Endothelial cell of umbilical vein (primary cell): Measurements from ENCODE around the gene HCRTR2. TPM values are rescaled to one million over a fixed set of nuclear protein-coding genes. Genes with fewer than 3 reads are reported as not detected.

Source experiments
- BruUV-seq: library from RNA; stranded (reverse); fragments of 400-500 nt; replicated peaks from 2 replicates; lab custom pipeline; 2021; lab: Mats Ljungman, UMichigan
- CTCF ChIA-PET: fragments of 300-600, 350-600 bp; sonication (Branson Sonifier 250); formaldehyde crosslinking; loops from one replicate; lab custom pipeline; 2021; ENCODE audit warnings: antibody characterized with exemption, inconsistent platforms; lab: Charles Lee
- POLR2A ChIA-PET: fragments of 300-600, 350-600 bp; sonication (Branson Sonifier 250); formaldehyde crosslinking; loops from one replicate; lab custom pipeline; 2021; ENCODE audit warnings: antibody characterized with exemption, inconsistent platforms; lab: Charles Lee
- DNase-seq: peaks from one replicate; pipeline ENCODE4 v3.0.0-alpha.2; 2011; ENCODE audit warnings: low read depth, low spot score
- FAIRE-seq: peaks from 2 replicates; lab custom pipeline; 2011; peaks lifted over from hg19 to GRCh38; lab: Jason Lieb, UNC
- H2AFZ ChIP-seq: 2 replicates; pipeline ENCODE4 v1.6.0; 2012; ENCODE audit warnings: low read depth, low read length, control low read depth, inconsistent platforms
- H3K27ac ChIP-seq: 2 replicates; pipeline ENCODE4 v1.5.1; 2011; ENCODE audit warnings: low read depth, mild to moderate bottlenecking, control low read depth, low read length, moderate library complexity; ENCODE audit not compliant: insufficient read depth
- H3K27me3 ChIP-seq, 2 experiments: 2 replicates each; pipeline versions ENCODE4 v1.6.0 to v1.6.1; 2011; ENCODE audit warnings: low read length in 2 of 2, mixed read lengths in 1 of 2; ENCODE audit not compliant: control insufficient read depth in 2 of 2, insufficient read depth in 2 of 2
- H3K36me3 ChIP-seq, 2 experiments: 2 replicates in 1 of 2; 3 replicates in 1 of 2; pipeline ENCODE4 v1.5.1; 2011; ENCODE audit warnings: low read length in 2 of 2, mild to moderate bottlenecking in 1 of 2, moderate library complexity in 1 of 2; ENCODE audit not compliant: control insufficient read depth in 2 of 2, insufficient read depth in 2 of 2; ENCODE audit errors: extremely low read depth in 1 of 2
- H3K4me1 ChIP-seq: 3 replicates; pipeline ENCODE4 v1.5.1; 2011; ENCODE audit warnings: mild to moderate bottlenecking, low read length; ENCODE audit not compliant: control insufficient read depth, insufficient read depth; ENCODE audit errors: extremely low read depth
- H3K4me2 ChIP-seq: 2 replicates; pipeline ENCODE4 v1.6.1; 2011; ENCODE audit warnings: low read length, control low read depth, mixed read lengths; ENCODE audit not compliant: insufficient read depth
- H3K4me3 ChIP-seq, 3 experiments: fragments of 200-600 bp in 1 of 3; sonication (generic), shearing (Covaris generic) in 1 of 3; replicated peaks in 1 of 3; 2 replicates each; pipeline ENCODE4 v1.5.1; 2011 to 2016; ENCODE audit warnings: control low read depth in 3 of 3, low read length in 3 of 3, mild to moderate bottlenecking in 2 of 3, inconsistent platforms in 1 of 3, low read depth in 1 of 3, moderate library complexity in 1 of 3; ENCODE audit not compliant: insufficient read depth in 1 of 3
- H3K79me2 ChIP-seq: 2 replicates; pipeline ENCODE4 v1.6.0; 2012; ENCODE audit warnings: low read length, inconsistent platforms; ENCODE audit not compliant: control insufficient read depth, insufficient read depth
- H3K9ac ChIP-seq: replicated peaks from 2 replicates; pipeline ENCODE3; 2011; ENCODE audit warnings: low read length, control low read depth; ENCODE audit not compliant: insufficient read depth; ENCODE audit errors: extremely low read depth
- H3K9me1 ChIP-seq: replicated peaks from 3 replicates; pipeline ENCODE4 v1.6.0; 2011; ENCODE audit warnings: mild to moderate bottlenecking, low read length; ENCODE audit not compliant: control insufficient read depth, insufficient read depth; ENCODE audit errors: extremely low read depth
- H3K9me3 ChIP-seq: replicated peaks from 2 replicates; pipeline ENCODE4 v1.5.1; 2012; ENCODE audit warnings: low read length, inconsistent platforms; ENCODE audit not compliant: control insufficient read depth, insufficient read depth
- H4K20me1 ChIP-seq: replicated peaks from 2 replicates; pipeline ENCODE3; 2011; ENCODE audit warnings: mild to moderate bottlenecking, low read length; ENCODE audit not compliant: control insufficient read depth, insufficient read depth; ENCODE audit errors: extremely low read depth
- EZH2 ChIP-seq: IDR thresholded peaks from 2 replicates; pipeline ENCODE4 v1.6.1; 2012; ENCODE audit warnings: borderline replicate concordance, low read depth, mild to moderate bottlenecking, moderate library complexity, low read length, inconsistent platforms; ENCODE audit not compliant: severe bottlenecking
- GATA2 ChIP-seq: IDR thresholded peaks from 2 replicates; pipeline ENCODE4 v1.7.0; 2011; ENCODE audit warnings: low read depth, mild to moderate bottlenecking, moderate library complexity, mixed read lengths, low read length; ENCODE audit not compliant: insufficient read length, insufficient read depth
- JUN ChIP-seq: IDR thresholded peaks from 2 replicates; pipeline ENCODE4 v1.6.1; 2011; ENCODE audit warnings: borderline replicate concordance, low read depth; ENCODE audit not compliant: insufficient read length, insufficient read depth
- POLR2AphosphoS5 ChIP-seq: IDR thresholded peaks from 2 replicates; pipeline ENCODE4 v1.6.1; 2012; ENCODE audit warnings: low read depth, mild to moderate bottlenecking, control low read depth, low read length, moderate library complexity; ENCODE audit not compliant: insufficient read depth
- dilution Hi-C: fragments of 300-500 bp; cut with MboI; formaldehyde crosslinking; loops from one replicate; pipeline ENCODE4 v1.15.0; 2019; ENCODE audit warnings: low sequenced_read_pairs; ENCODE audit not compliant: extremely low pct_ligation_motif_present
- intact Hi-C: fragments of 100-400 bp; cut with micrococcal nuclease; formaldehyde crosslinking; loops from one replicate; pipeline ENCODE4 v1.10.0; 2022
- polyA plus RNA-seq, 4 experiments: library from polyadenylated mRNA; depleted of rRNA in 3 of 4; stranded (reverse) in 3 of 4; unstranded in 1 of 4; fragments of >200 nt; gene quantifications; 2 replicates each; pipeline versions ENCODE4 v1.2.1 to v1.2.3, GENCODE V29; 2011 to 2012; ENCODE audit warnings: missing spikeins in 1 of 4
- total RNA-seq: library from RNA; stranded (reverse); gene quantifications from 2 replicates; pipeline ENCODE4 v1.2.3, GENCODE V29; 2021
- TF ChIP-seq, protein P1 (sequence below): IDR thresholded peaks from 2 replicates; pipeline ENCODE4 v1.6.1; 2011; ENCODE audit not compliant: insufficient read depth, insufficient read length

HCRTR2 gene
- total and polyA plus RNA-seq, 2 donors (not counting 3 experiments of a cell fraction or from before 2014, with no cell fraction given) = not detected

- no peak for FAIRE-seq
- intact Hi-C loops (no loop called here), dilution Hi-C loops (no loop called here)
- Histone ChIP-seq H3K36me3 (no peaks in the 10 kb centered on the region), H3K27ac (no peak overlapping the region), H3K9me1 (no peaks in the 10 kb centered on the region), H4K20me1 (no peaks in the 10 kb centered on the region), H3K4me1 (no peaks in the 10 kb centered on the region), H3K9me3 (no peaks in the 10 kb centered on the region), H2AFZ (no peak overlapping the region), H3K27me3 (peaks cover 0 to 4% of the 10 kb centered on the region in 2 experiments), H3K9ac (no peak overlapping the region), H3K4me3 (no peak overlapping the region), H3K79me2 (no peaks in the 10 kb centered on the region), H3K4me2 (no peak overlapping the region)
- CTCF ChIA-PET = no interaction called here
- DNase-seq = no peak
- POLR2A ChIA-PET = no interaction called here
- TF ChIP-seq JUN = no peak
- no peak for TF ChIP-seq GATA2
- no peak for TF ChIP-seq EZH2
- no TSS peak for BruUV-seq
Observed at GRCh38 chr6:55281215-55281614, 106.9 kb downstream of the HCRTR2 start.

DNA sequence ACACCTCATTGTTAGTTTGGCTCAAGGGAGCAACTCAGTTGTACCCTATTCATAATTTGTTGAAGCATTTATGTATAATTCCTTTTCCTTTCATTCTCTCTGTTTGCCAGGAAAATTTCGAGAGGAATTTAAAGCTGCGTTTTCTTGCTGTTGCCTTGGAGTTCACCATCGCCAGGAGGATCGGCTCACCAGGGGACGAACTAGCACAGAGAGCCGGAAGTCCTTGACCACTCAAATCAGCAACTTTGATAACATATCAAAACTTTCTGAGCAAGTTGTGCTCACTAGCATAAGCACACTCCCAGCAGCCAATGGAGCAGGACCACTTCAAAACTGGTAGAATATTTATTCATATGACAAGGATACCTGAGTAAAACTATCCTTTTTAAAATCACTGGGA lies 107.8 kb downstream of the HCRTR2 start:
- H3K36me3 ChIP-seq = no peaks in the 10 kb centered on the region
- ChIA-PET POLR2A (no interaction called here), CTCF (interaction anchor here (1.5 kb wide), 1 partner anchor 10 kb away, joined by 3 read pairs; no protein-coding TSS in a partner anchor)
- no peak overlapping the region for H2AFZ ChIP-seq
- no peak overlapping the region for H3K4me2 ChIP-seq
- intact Hi-C loops = no loop called here
- BruUV-seq = no TSS peak
- FAIRE-seq = no peak
- dilution Hi-C loops = no loop called here
- peaks cover 0 to 4% of the 10 kb centered on the region in 2 experiments for H3K27me3 ChIP-seq
- H3K79me2 ChIP-seq = no peaks in the 10 kb centered on the region
- no peak overlapping the region for H3K4me3 ChIP-seq
- H3K9me3 ChIP-seq = no peaks in the 10 kb centered on the region
- TF ChIP-seq, protein P1, sequence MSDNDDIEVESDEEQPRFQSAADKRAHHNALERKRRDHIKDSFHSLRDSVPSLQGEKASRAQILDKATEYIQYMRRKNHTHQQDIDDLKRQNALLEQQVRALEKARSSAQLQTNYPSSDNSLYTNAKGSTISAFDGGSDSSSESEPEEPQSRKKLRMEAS = no peak
- TF ChIP-seq GATA2 (no peak), POLR2AphosphoS5 (no peak)
- no peaks in the 10 kb centered on the region for H3K9me1 ChIP-seq
- H3K9ac ChIP-seq = no peak overlapping the region
- no peaks in the 10 kb centered on the region for H3K4me1 ChIP-seq
- H4K20me1 ChIP-seq = no peaks in the 10 kb centered on the region
- H3K27ac ChIP-seq = no peak overlapping the region
- DNase-seq = no peak
